ENCODE results near the gene SEMA3D.

SEMA3D gene

GRCh38 chr7:85074992-85075391, 111.9 kb downstream of the SEMA3D start:
- no peak for TF ChIP-seq ZFX (IDR thresholded peaks at IDR 0.05; ENCODE audit: borderline replicate concordance)
- TF ChIP-seq CTCF (IDR thresholded peaks at IDR 0.05): no peak
- no peak overlapping the region for H3K27ac ChIP-seq

- H3K27ac ChIP-seq: no peak overlapping the region
- no peak for TF ChIP-seq CTCF (IDR thresholded peaks at IDR 0.05)
- TF ChIP-seq ZFX (IDR thresholded peaks at IDR 0.05; ENCODE audit: borderline replicate concordance): no peak
These were observed 112.8 kb downstream of the SEMA3D start for GRCh38 chr7:85074016-85074415.

- TF ChIP-seq CTCF (IDR thresholded peaks at IDR 0.05) (no peak), ZFX (IDR thresholded peaks at IDR 0.05; ENCODE audit: borderline replicate concordance) (no peak)
- H3K27ac ChIP-seq: no peak overlapping the region
These were observed 115.8 kb downstream of the SEMA3D start for GRCh38 chr7:85070967-85071628.

- no peak overlapping the region for H3K27ac ChIP-seq
- TF ChIP-seq CTCF (IDR thresholded peaks at IDR 0.05): no peak
- TF ChIP-seq ZFX (IDR thresholded peaks at IDR 0.05; ENCODE audit: borderline replicate concordance): no peak
These were observed 118.1 kb downstream of the SEMA3D start for GRCh38 chr7:85068799-85069198.

GRCh38 chr7:85067371-85067770, 119.5 kb downstream of the SEMA3D start:
- no peak for TF ChIP-seq CTCF (IDR thresholded peaks at IDR 0.05)
- TF ChIP-seq ZFX (IDR thresholded peaks at IDR 0.05; ENCODE audit: borderline replicate concordance): no peak
- H3K27ac ChIP-seq: no peak overlapping the region

GRCh38 chr7:85065888-85066485, 120.9 kb downstream of the SEMA3D start:
- no peak overlapping the region for H3K27ac ChIP-seq

More at GRCh38 chr7:85065888-85066485, 120.9 kb downstream of the SEMA3D start:
- TF ChIP-seq CTCF (IDR thresholded peaks at IDR 0.05) (no peak), ZFX (IDR thresholded peaks at IDR 0.05; ENCODE audit: borderline replicate concordance) (no peak)

All from 22Rv1 (cell line).